Measurements from ENCODE around the gene RSRP1. TPM values are rescaled to one million over a fixed set of nuclear protein-coding genes. Genes with fewer than 3 reads are reported as not detected.

The RSRP1 gene
- total RNA-seq, 4 donors from 2014 or later, result 23.1 to 133 (median 59.4) TPM

DNA sequence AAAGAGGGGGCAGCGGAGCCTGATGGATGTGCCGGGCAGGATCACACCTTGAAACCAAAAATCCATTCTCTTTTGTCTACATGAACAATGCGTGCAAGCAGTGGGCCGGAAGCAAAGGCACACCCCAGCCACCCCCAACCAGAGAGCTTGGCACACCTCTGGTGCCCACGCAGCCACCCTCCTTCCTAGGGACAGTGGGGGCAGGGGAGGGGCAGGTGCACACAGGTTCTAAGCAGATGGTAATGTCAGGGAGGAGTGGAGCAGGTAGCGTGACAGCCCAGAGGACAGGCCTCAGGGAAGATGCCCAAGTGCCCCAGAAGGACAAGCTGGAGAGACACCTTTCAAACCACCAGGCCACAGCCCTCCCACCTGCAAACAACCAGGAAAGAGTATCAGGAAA lies 51.4 kb downstream of the RSRP1 start:
- TF ChIP-seq, protein P1, sequence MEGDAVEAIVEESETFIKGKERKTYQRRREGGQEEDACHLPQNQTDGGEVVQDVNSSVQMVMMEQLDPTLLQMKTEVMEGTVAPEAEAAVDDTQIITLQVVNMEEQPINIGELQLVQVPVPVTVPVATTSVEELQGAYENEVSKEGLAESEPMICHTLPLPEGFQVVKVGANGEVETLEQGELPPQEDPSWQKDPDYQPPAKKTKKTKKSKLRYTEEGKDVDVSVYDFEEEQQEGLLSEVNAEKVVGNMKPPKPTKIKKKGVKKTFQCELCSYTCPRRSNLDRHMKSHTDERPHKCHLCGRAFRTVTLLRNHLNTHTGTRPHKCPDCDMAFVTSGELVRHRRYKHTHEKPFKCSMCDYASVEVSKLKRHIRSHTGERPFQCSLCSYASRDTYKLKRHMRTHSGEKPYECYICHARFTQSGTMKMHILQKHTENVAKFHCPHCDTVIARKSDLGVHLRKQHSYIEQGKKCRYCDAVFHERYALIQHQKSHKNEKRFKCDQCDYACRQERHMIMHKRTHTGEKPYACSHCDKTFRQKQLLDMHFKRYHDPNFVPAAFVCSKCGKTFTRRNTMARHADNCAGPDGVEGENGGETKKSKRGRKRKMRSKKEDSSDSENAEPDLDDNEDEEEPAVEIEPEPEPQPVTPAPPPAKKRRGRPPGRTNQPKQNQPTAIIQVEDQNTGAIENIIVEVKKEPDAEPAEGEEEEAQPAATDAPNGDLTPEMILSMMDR (IDR thresholded peaks at IDR 0.05), result no peak
- TF ChIP-seq EP300 (IDR thresholded peaks at IDR 0.05) (no peak), POLR2A (IDR thresholded peaks at IDR 0.05) (no peak), POLR2AphosphoS5 (IDR thresholded peaks at IDR 0.05) (no peak)
- ATAC-seq, result no peak
- 70 to 80% methylated on average over 2 of the region's 6 CpGs for WGBS, 2 donors (ENCODE audit: low coverage in 1 of 2)

DNA sequence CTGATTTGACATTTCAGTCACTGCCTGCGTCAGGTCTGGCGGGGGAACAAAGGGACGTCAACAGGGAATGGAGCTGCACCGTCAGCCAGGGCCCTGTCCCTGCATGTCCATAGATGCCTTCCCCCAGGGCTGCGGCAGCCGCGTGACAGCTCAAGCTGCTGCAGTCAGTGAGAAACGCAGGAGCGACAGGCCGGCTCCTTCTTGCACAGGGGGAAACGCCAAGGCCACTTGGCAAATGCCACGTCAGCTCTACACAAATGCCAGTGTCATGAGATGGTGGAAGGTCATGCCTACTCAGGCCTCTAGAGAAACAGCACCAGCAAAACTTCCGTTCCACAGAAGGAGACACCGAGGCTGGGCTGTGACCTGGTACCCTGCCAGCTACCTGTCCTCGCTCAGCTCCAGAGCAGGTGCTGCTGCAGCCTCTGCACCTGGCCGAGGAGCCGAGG lies 52.7 kb downstream of the RSRP1 start:
- Histone ChIP-seq H3K27ac (no peak overlapping the region), H3K27me3 (peaks cover 45% of the 10 kb centered on the region), H3K36me3 (no peaks in the 10 kb centered on the region), H3K9me3 (no peaks in the 10 kb centered on the region), H3K4me1 (peaks cover 0 to 15% (median 0%) of the 10 kb centered on the region in 3 donors), H3K4me3 (no peak overlapping the region)
- TF ChIP-seq POLR2A (IDR thresholded peaks at IDR 0.05) (no peak), POLR2AphosphoS5 (IDR thresholded peaks at IDR 0.05) (no peak), EP300 (IDR thresholded peaks at IDR 0.05) (no peak)
- TF ChIP-seq, protein P1 (IDR thresholded peaks at IDR 0.05), result no peak
- no CpG with 5 or more reads among the region's 17 CpGs for WGBS, 2 donors (ENCODE audit: low coverage in 1 of 2)
- ATAC-seq, result no peak

More for the DNA sequence above, 51.4 kb downstream of the RSRP1 start:
- H3K27ac ChIP-seq, result no peak overlapping the region
- H3K9me3 ChIP-seq, result no peaks in the 10 kb centered on the region
- peaks cover 0 to 15% (median 0%) of the 10 kb centered on the region in 3 donors for H3K4me1 ChIP-seq
- peaks cover 54% of the 10 kb centered on the region for H3K27me3 ChIP-seq
- H3K36me3 ChIP-seq, result no peaks in the 10 kb centered on the region
- H3K4me3 ChIP-seq, result no peak overlapping the region

DNA sequence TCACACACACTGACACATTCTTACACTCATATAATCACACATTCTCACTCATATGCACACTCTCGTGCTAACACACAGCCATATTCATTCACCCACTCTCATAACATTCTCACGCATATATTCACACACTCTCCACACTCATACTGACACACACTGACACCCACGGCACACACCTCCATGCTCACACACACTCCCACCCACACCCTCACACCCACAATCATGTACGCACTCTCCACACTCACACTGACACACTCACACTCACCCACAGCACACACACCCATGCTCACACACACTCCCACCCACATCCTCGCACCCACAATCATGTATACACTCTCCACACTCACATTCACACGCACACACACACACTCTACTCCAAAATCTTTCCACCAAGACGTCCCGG lies 53.2 kb downstream of the RSRP1 start:
- Histone ChIP-seq H3K4me3 (no peak overlapping the region), H3K4me1 (peaks cover 0 to 13% (median 0%) of the 10 kb centered on the region in 3 donors), H3K9me3 (no peaks in the 10 kb centered on the region), H3K27ac (no peak overlapping the region), H3K36me3 (no peaks in the 10 kb centered on the region), H3K27me3 (peaks cover 48% of the 10 kb centered on the region)
- no peak for ATAC-seq
- WGBS, 2 donors (ENCODE audit: low coverage in 1 of 2), result 75 to 78% methylated on average over 5 to 8 of the region's 8 CpGs
- no peak for TF ChIP-seq EP300 (IDR thresholded peaks at IDR 0.05)
- no peak for TF ChIP-seq POLR2AphosphoS5 (IDR thresholded peaks at IDR 0.05)

DNA sequence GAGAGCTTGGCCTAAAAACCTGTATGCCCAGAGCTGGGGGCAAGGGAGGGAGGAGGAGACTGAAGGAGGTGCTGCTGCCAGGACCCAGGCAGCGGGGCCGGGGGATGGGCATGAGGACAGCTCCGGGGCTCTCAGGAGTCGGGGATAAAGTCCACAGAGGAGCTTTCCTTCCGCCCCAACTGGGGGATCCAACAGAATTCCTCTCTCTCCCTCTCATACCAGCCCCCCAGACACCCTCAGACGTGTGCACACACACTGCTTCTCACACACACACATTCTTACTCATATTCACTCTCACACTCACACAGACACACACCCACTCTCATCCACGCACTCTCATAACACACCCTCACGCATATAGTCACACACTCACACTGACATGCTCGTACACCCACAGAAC lies 54.0 kb downstream of the RSRP1 start:
- WGBS, 2 donors (ENCODE audit: low coverage in 1 of 2), result 60 to 73% methylated on average over 3 to 9 of the region's 9 CpGs
- TF ChIP-seq, protein P1 (IDR thresholded peaks at IDR 0.05), result no peak
- TF ChIP-seq POLR2A (IDR thresholded peaks at IDR 0.05), result no peak
- no peak for TF ChIP-seq POLR2AphosphoS5 (IDR thresholded peaks at IDR 0.05)
- no peak for TF ChIP-seq EP300 (IDR thresholded peaks at IDR 0.05)
- ATAC-seq, result no peak
- Histone ChIP-seq H3K27me3 (peaks cover 48% of the 10 kb centered on the region), H3K36me3 (no peaks in the 10 kb centered on the region), H3K9me3 (no peaks in the 10 kb centered on the region), H3K4me1 (peaks cover 0 to 6% (median 0%) of the 10 kb centered on the region in 3 donors), H3K27ac (no peak overlapping the region), H3K4me3 (no peak overlapping the region)

Other genes starting within 250 kb of the RSRP1 start
- gene SYF2, start 15.0 kb downstream of the RSRP1 start, total RNA-seq, result 100 to 1,000 TPM in 1 of 4 donors, 10 to 100 TPM in 3; 54.5 to 105 (median 88.5) TPM
- not detected for gene RHD, start 25.1 kb upstream of the RSRP1 start, total RNA-seq
- 100 to 1,000 TPM in 1 of 4 donors, 10 to 100 TPM in 3; 82.6 to 170 (median 88.8) TPM for gene TMEM50A, start 90.9 kb upstream of the RSRP1 start, total RNA-seq
- gene RHCE, start 173.4 kb upstream of the RSRP1 start, total RNA-seq, result not detected
- 10 to 100 TPM; 15.5 to 24.5 (median 19.0) TPM for gene MACO1, start 183.4 kb upstream of the RSRP1 start, total RNA-seq

Data from gastroesophageal sphincter (tissue), 4 donors.